ENCODE data around the gene ALDH5A1.

Gene ALDH5A1

GRCh38 chr6:24524329-24524728, 29.6 kb downstream of the ALDH5A1 start:
- no peak overlapping the region for H3K4me3 ChIP-seq (ENCODE audit: insufficient read length, low read depth)
- no peaks in the 10 kb centered on the region for H3K27me3 ChIP-seq (ENCODE audit: insufficient read depth, insufficient read length)
- TF ChIP-seq YY1 (IDR thresholded peaks at IDR 0.05; ENCODE audit: insufficient read depth, insufficient read length) (no peak), ZNF274 (IDR thresholded peaks at IDR 0.05; ENCODE audit: low read depth, low read length) (no peak), SUZ12 (IDR thresholded peaks at IDR 0.05; ENCODE audit: extremely low read depth, insufficient read depth, insufficient read length) (no peak)
- DNase-seq (ENCODE audit: low read depth, low spot score) = no peak
- H3K9ac ChIP-seq (ENCODE audit: insufficient read length, low read depth) = no peak overlapping the region
- no peaks in the 10 kb centered on the region for H3K4me1 ChIP-seq (ENCODE audit: insufficient read depth, insufficient read length)
- no peaks in the 10 kb centered on the region for H3K36me3 ChIP-seq (ENCODE audit: insufficient read depth, insufficient read length, low read length)
- H3K9me3 ChIP-seq (ENCODE audit: insufficient read depth, low read length) = no peaks in the 10 kb centered on the region

- no peaks in the 10 kb centered on the region for H3K4me1 ChIP-seq (ENCODE audit: insufficient read depth, insufficient read length)
These were observed 30.0 kb downstream of the ALDH5A1 start for GRCh38 chr6:24524805-24525204.

DNA sequence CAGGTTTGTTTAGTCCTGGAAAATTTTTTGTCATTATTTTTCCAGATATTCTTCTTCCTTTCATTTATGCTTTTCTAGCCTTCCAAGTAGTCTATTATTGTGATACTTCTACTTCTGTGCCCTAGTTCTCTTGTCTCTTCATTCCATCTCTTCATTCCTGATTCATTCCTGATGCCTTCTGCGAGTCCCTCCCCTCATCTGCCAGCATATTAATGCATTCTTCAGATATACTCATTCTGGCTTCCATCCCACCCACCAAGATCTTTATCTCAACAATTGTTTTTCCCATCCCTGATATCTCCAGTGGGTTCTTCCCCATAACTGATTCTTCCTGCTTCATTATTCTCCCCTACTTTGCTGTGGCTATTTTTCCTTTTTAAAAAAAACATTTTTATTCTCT, 35.2 kb downstream of the ALDH5A1 start:
- Histone ChIP-seq H3K27me3 (ENCODE audit: insufficient read depth, insufficient read length) (no peaks in the 10 kb centered on the region), H3K9me3 (ENCODE audit: insufficient read depth, low read length) (no peaks in the 10 kb centered on the region), H3K36me3 (ENCODE audit: insufficient read depth, insufficient read length, low read length) (peaks cover 2% of the 10 kb centered on the region), H3K9ac (ENCODE audit: insufficient read length, low read depth) (no peak overlapping the region), H3K4me1 (ENCODE audit: insufficient read depth, insufficient read length) (no peaks in the 10 kb centered on the region), H3K4me3 (ENCODE audit: insufficient read length, low read depth) (no peak overlapping the region)
- DNase-seq (ENCODE audit: low read depth, low spot score) = no peak
- no peak for TF ChIP-seq ZNF274 (IDR thresholded peaks at IDR 0.05; ENCODE audit: low read depth, low read length)
- TF ChIP-seq SUZ12 (IDR thresholded peaks at IDR 0.05; ENCODE audit: extremely low read depth, insufficient read depth, insufficient read length) = no peak
- TF ChIP-seq YY1 (IDR thresholded peaks at IDR 0.05; ENCODE audit: insufficient read depth, insufficient read length) = no peak

More at GRCh38 chr6:24524805-24525204, 30.0 kb downstream of the ALDH5A1 start:
- Histone ChIP-seq H3K27me3 (ENCODE audit: insufficient read depth, insufficient read length) (no peaks in the 10 kb centered on the region), H3K9me3 (ENCODE audit: insufficient read depth, low read length) (no peaks in the 10 kb centered on the region), H3K36me3 (ENCODE audit: insufficient read depth, insufficient read length, low read length) (no peaks in the 10 kb centered on the region), H3K9ac (ENCODE audit: insufficient read length, low read depth) (no peak overlapping the region), H3K4me3 (ENCODE audit: insufficient read length, low read depth) (no peak overlapping the region)
- DNase-seq (ENCODE audit: low read depth, low spot score) = peak; percentile 35
- TF ChIP-seq ZNF274 (IDR thresholded peaks at IDR 0.05; ENCODE audit: low read depth, low read length) = no peak

GRCh38 chr6:24534329-24534728, 39.6 kb downstream of the ALDH5A1 start:
- TF ChIP-seq ZNF274 (IDR thresholded peaks at IDR 0.05; ENCODE audit: low read depth, low read length) (no peak), SUZ12 (IDR thresholded peaks at IDR 0.05; ENCODE audit: extremely low read depth, insufficient read depth, insufficient read length) (no peak), YY1 (IDR thresholded peaks at IDR 0.05; ENCODE audit: insufficient read depth, insufficient read length) (no peak)
- Histone ChIP-seq H3K9ac (ENCODE audit: insufficient read length, low read depth) (no peak overlapping the region), H3K4me3 (ENCODE audit: insufficient read length, low read depth) (no peak overlapping the region), H3K9me3 (ENCODE audit: insufficient read depth, low read length) (no peaks in the 10 kb centered on the region), H3K4me1 (ENCODE audit: insufficient read depth, insufficient read length) (no peaks in the 10 kb centered on the region), H3K27me3 (ENCODE audit: insufficient read depth, insufficient read length) (no peaks in the 10 kb centered on the region), H3K36me3 (ENCODE audit: insufficient read depth, insufficient read length, low read length) (peaks cover 2% of the 10 kb centered on the region)
- no peak for DNase-seq (ENCODE audit: low read depth, low spot score)

- no peak for DNase-seq (ENCODE audit: low read depth, low spot score)
- Histone ChIP-seq H3K9me3 (ENCODE audit: insufficient read depth, low read length) (no peaks in the 10 kb centered on the region), H3K4me1 (ENCODE audit: insufficient read depth, insufficient read length) (no peaks in the 10 kb centered on the region), H3K9ac (ENCODE audit: insufficient read length, low read depth) (no peak overlapping the region), H3K27me3 (ENCODE audit: insufficient read depth, insufficient read length) (no peaks in the 10 kb centered on the region), H3K4me3 (ENCODE audit: insufficient read length, low read depth) (no peak overlapping the region), H3K36me3 (ENCODE audit: insufficient read depth, insufficient read length, low read length) (peaks cover 2% of the 10 kb centered on the region)
- no peak for TF ChIP-seq YY1 (IDR thresholded peaks at IDR 0.05; ENCODE audit: insufficient read depth, insufficient read length)
- no peak for TF ChIP-seq SUZ12 (IDR thresholded peaks at IDR 0.05; ENCODE audit: extremely low read depth, insufficient read depth, insufficient read length)
- no peak for TF ChIP-seq ZNF274 (IDR thresholded peaks at IDR 0.05; ENCODE audit: low read depth, low read length)
These were observed 40.4 kb downstream of the ALDH5A1 start for GRCh38 chr6:24535210-24535609.

- Histone ChIP-seq H3K9me3 (ENCODE audit: insufficient read depth, low read length) (no peaks in the 10 kb centered on the region), H3K36me3 (ENCODE audit: insufficient read depth, insufficient read length, low read length) (peaks cover 2% of the 10 kb centered on the region), H3K4me3 (ENCODE audit: insufficient read length, low read depth) (no peak overlapping the region), H3K9ac (ENCODE audit: insufficient read length, low read depth) (no peak overlapping the region), H3K4me1 (ENCODE audit: insufficient read depth, insufficient read length) (no peaks in the 10 kb centered on the region), H3K27me3 (ENCODE audit: insufficient read depth, insufficient read length) (no peaks in the 10 kb centered on the region)
- TF ChIP-seq YY1 (IDR thresholded peaks at IDR 0.05; ENCODE audit: insufficient read depth, insufficient read length) = no peak
- no peak for TF ChIP-seq SUZ12 (IDR thresholded peaks at IDR 0.05; ENCODE audit: extremely low read depth, insufficient read depth, insufficient read length)
- no peak for TF ChIP-seq ZNF274 (IDR thresholded peaks at IDR 0.05; ENCODE audit: low read depth, low read length)
- DNase-seq (ENCODE audit: low read depth, low spot score) = no peak
These were observed 41.7 kb downstream of the ALDH5A1 start for GRCh38 chr6:24536466-24536865.

- H3K27me3 ChIP-seq (ENCODE audit: insufficient read depth, insufficient read length) = no peaks in the 10 kb centered on the region
- DNase-seq (ENCODE audit: low read depth, low spot score) = no peak
These were observed 42.4 kb downstream of the ALDH5A1 start for GRCh38 chr6:24537082-24537699.

More at GRCh38 chr6:24537082-24537699, 42.4 kb downstream of the ALDH5A1 start:
- Histone ChIP-seq H3K4me1 (ENCODE audit: insufficient read depth, insufficient read length) (no peaks in the 10 kb centered on the region), H3K9me3 (ENCODE audit: insufficient read depth, low read length) (no peaks in the 10 kb centered on the region), H3K4me3 (ENCODE audit: insufficient read length, low read depth) (no peak overlapping the region), H3K36me3 (ENCODE audit: insufficient read depth, insufficient read length, low read length) (peaks cover 2% of the 10 kb centered on the region), H3K9ac (ENCODE audit: insufficient read length, low read depth) (no peak overlapping the region)
- no peak for TF ChIP-seq YY1 (IDR thresholded peaks at IDR 0.05; ENCODE audit: insufficient read depth, insufficient read length)

Data from NT2/D1 (cell line).